B cell (primary cell): ENCODE results near the gene DPEP2NB. TPM values are rescaled to one million over a fixed set of nuclear protein-coding genes. Genes with fewer than 3 reads are reported as not detected.
A peak's percentile ranks its signal among the peaks of the same experiment; 100 is the strongest.

Source experiments
- ATAC-seq: fragments of 200-7000 bp; cut with Tn5 transposase; one replicate; pipeline ENCODE4 v1.10.0; 2021; ENCODE audit warnings: low read depth, mild to moderate bottlenecking, moderate number of reproducible peaks, moderate library complexity
- CTCF ChIA-PET: fragments of 350-600 bp; sonication (Branson Sonifier 250); formaldehyde crosslinking; loops from one replicate; lab custom pipeline; 2021; ENCODE audit warnings: antibody characterized with exemption, inconsistent platforms; lab: Charles Lee
- POLR2A ChIA-PET: fragments of 350-600 bp; sonication (Branson Sonifier 250); formaldehyde crosslinking; loops from one replicate; lab custom pipeline; 2021; ENCODE audit warnings: antibody characterized with exemption; lab: Charles Lee
- DNase-seq: peaks from one replicate; pipeline ENCODE4 v3.0.0; 2013
- H2AFZ ChIP-seq: 2 replicates; pipeline ENCODE4 v1.6.1; 2012; ENCODE audit warnings: mild to moderate bottlenecking, low read depth, low read length; ENCODE audit not compliant: insufficient read depth, poor library complexity, severe bottlenecking
- H3K27ac ChIP-seq, 2 donors: 1 replicate in 1 of 2; 2 replicates in 1 of 2; pipeline ENCODE4 v1.5.1; 2012 to 2013; ENCODE audit warnings: low read length in 2 of 2, mild to moderate bottlenecking in 2 of 2, moderate library complexity in 1 of 2
- H3K27me3 ChIP-seq, 4 experiments: fragments of 200-600 bp in 1 of 4; sonication (generic) in 1 of 4; replicated peaks in 1 of 4; 1 replicate in 2 of 4; 2 replicates in 2 of 4; pipeline versions ENCODE4 v1.6.1 to v1.7.0; 2013 to 2016; ENCODE audit warnings: low read length in 3 of 4, mild to moderate bottlenecking in 2 of 4, mixed read lengths in 1 of 4, moderate library complexity in 1 of 4; ENCODE audit not compliant: insufficient read depth in 4 of 4, control insufficient read depth in 3 of 4; ENCODE audit errors: control extremely low read depth in 1 of 4
- H3K36me3 ChIP-seq, 2 experiments: replicated peaks in 1 of 2; 1 replicate in 1 of 2; 2 replicates in 1 of 2; pipeline versions ENCODE4 v1.6.1 to v1.7.1; 2013; ENCODE audit warnings: low read length in 1 of 2; ENCODE audit not compliant: insufficient read depth in 2 of 2, control insufficient read depth in 1 of 2; ENCODE audit errors: control extremely low read depth in 1 of 2, extremely low read depth in 1 of 2
- H3K4me1 ChIP-seq, 2 donors: fragments of 200-600 bp in 1 of 2; sonication (generic) in 1 of 2; 1 replicate in 1 of 2; 2 replicates in 1 of 2; pipeline versions ENCODE4 v1.5.1 to v1.6.1; 2013 to 2017; ENCODE audit warnings: low read length in 2 of 2; ENCODE audit not compliant: control insufficient read depth in 2 of 2, insufficient read depth in 2 of 2
- H3K4me2 ChIP-seq: replicated peaks from 2 replicates; pipeline ENCODE3; 2012; ENCODE audit warnings: mild to moderate bottlenecking, low read depth, low read length; ENCODE audit not compliant: poor library complexity, severe bottlenecking
- H3K4me3 ChIP-seq, 5 experiments: fragments of 200-600 bp in 1 of 5; sonication (generic) in 1 of 5; 1 replicate in 3 of 5; 2 replicates in 2 of 5; pipeline versions ENCODE4 v1.5.1 to v1.7.0; 2011 to 2016; ENCODE audit warnings: low read length in 4 of 5, mild to moderate bottlenecking in 4 of 5, low read depth in 2 of 5, control low read depth in 1 of 5, moderate library complexity in 1 of 5; ENCODE audit not compliant: insufficient read depth in 1 of 5; ENCODE audit errors: control extremely low read depth in 1 of 5, extremely low read depth in 1 of 5
- H3K79me2 ChIP-seq: fragments of 200-600 bp; sonication (generic); one replicate; pipeline ENCODE4 v1.6.0; 2016; ENCODE audit warnings: low read length; ENCODE audit not compliant: control insufficient read depth, insufficient read depth
- H3K9ac ChIP-seq: fragments of 200-600 bp; sonication (generic); 2 replicates; pipeline ENCODE4 v1.6.1; 2017; ENCODE audit warnings: mild to moderate bottlenecking, low read length, moderate library complexity
- H3K9me3 ChIP-seq, 3 donors: one replicate each; pipeline versions ENCODE4 v1.6.1 to v1.7.1; 2013; ENCODE audit warnings: low read length in 2 of 3; ENCODE audit not compliant: control insufficient read depth in 2 of 3, insufficient read depth in 1 of 3; ENCODE audit errors: control extremely low read depth in 1 of 3
- H4K20me1 ChIP-seq: 2 replicates; pipeline ENCODE4 v1.6.0; 2012; ENCODE audit warnings: mild to moderate bottlenecking, low read length; ENCODE audit not compliant: insufficient read depth, control insufficient read depth, poor library complexity, severe bottlenecking
- H3K27ac Mint-ChIP-seq: one replicate; pipeline ENCODE4 v1.8.0; 2021; ENCODE audit warnings: mixed read lengths
- H3K27me3 Mint-ChIP-seq: one replicate; pipeline ENCODE4 v1.8.0; 2021; ENCODE audit warnings: mixed read lengths
- H3K4me1 Mint-ChIP-seq: one replicate; pipeline ENCODE4 v1.8.0; 2021; ENCODE audit warnings: mixed read lengths
- H3K4me3 Mint-ChIP-seq: one replicate; pipeline ENCODE4 v1.8.0; 2021; ENCODE audit warnings: mixed read lengths
- H3K9me3 Mint-ChIP-seq: one replicate; pipeline ENCODE4 v1.8.0; 2022; ENCODE audit warnings: mixed read lengths; ENCODE audit not compliant: insufficient read depth
- CTCF ChIP-seq: fragments of 200-600 bp; IDR thresholded peaks from one replicate; pipeline ENCODE4 v1.8.0; 2022; ENCODE audit warnings: antibody characterized with exemption, mild to moderate bottlenecking
- EZH2 ChIP-seq: IDR thresholded peaks from 2 replicates; pipeline ENCODE4 v1.6.1; 2012; ENCODE audit warnings: borderline replicate concordance, low read depth, mild to moderate bottlenecking, moderate library complexity, low read length; ENCODE audit not compliant: insufficient read depth, poor library complexity, severe bottlenecking
- WGBS: methylation state at CpG from one replicate; pipeline ENCODE4 v1.1.5; 2013; ENCODE audit warnings: missing lambda C conversion rate; ENCODE audit not compliant: insufficient coverage; 5-methylcytosine and 5-hydroxymethylcytosine counted together
- intact Hi-C: fragments of 100-400 bp; cut with micrococcal nuclease; formaldehyde crosslinking; loops from one replicate; pipeline ENCODE4 v1.10.0; 2022
- polyA plus RNA-seq: library from polyadenylated mRNA; depleted of rRNA; stranded (reverse); fragments of >200 nt; gene quantifications from 2 replicates; pipeline ENCODE4 v1.2.3, GENCODE V29; 2012
- total RNA-seq, 2 donors: library from RNA; stranded (reverse); fragments of 120-200 nt in 1 of 2; gene quantifications; 1 replicate in 1 of 2; 2 replicates in 1 of 2; pipeline versions ENCODE4 v1.2.3 to v1.2.4, GENCODE V29; 2013 to 2022

DPEP2NB gene
- total and polyA plus RNA-seq, 2 donors (not counting 1 experiment from before 2014, with no cell fraction given): not detected

- Mint-ChIP-seq H3K27me3 (no peaks in the 10 kb centered on the region), H3K4me3 (no peak overlapping the region), H3K9me3 (no peaks in the 10 kb centered on the region), H3K27ac (peak overlapping the region; percentile 18), H3K4me1 (peaks cover 11% of the 10 kb centered on the region)
- Histone ChIP-seq H3K4me3 (no peak overlapping the region), H3K27me3 (no peaks in the 10 kb centered on the region), H3K9ac (no peak overlapping the region), H3K4me2 (no peak overlapping the region), H3K36me3 (peaks cover 17 to 72% of the 10 kb centered on the region in 2 experiments), H2AFZ (no peak overlapping the region), H3K27ac (peak overlapping the region in 1 of 2 donors; percentile 11), H3K9me3 (no peaks in the 10 kb centered on the region), H3K79me2 (peaks cover 32% of the 10 kb centered on the region), H4K20me1 (peaks cover 50% of the 10 kb centered on the region), H3K4me1 (peaks cover under 1 to 12% of the 10 kb centered on the region in 2 donors)
- ChIA-PET CTCF (interaction anchor here (0.7 kb wide), 1 partner anchor 579 kb away, joined by 3 read pairs; the partner anchor contains the start of gene ATP6V0D1), POLR2A (no interaction called here)
- intact Hi-C loops: no loop called here
- ATAC-seq (no peak), DNase-seq (no peak)
- no peak for TF ChIP-seq EZH2
- no peak for TF ChIP-seq CTCF
These were observed 44.1 kb upstream of the DPEP2NB start for GRCh38 chr16:68059804-68060203.

- H3K9me3 Mint-ChIP-seq: no peaks in the 10 kb centered on the region
- Histone ChIP-seq H3K36me3 (peaks cover 30 to 82% of the 10 kb centered on the region in 2 experiments), H3K9ac (no peak overlapping the region), H3K4me1 (no peaks in the 10 kb centered on the region), H3K27ac (no peak overlapping the region), H3K27me3 (no peaks in the 10 kb centered on the region), H4K20me1 (peaks cover 77% of the 10 kb centered on the region), H3K9me3 (no peaks in the 10 kb centered on the region), H3K4me2 (no peak overlapping the region), H3K4me3 (no peak overlapping the region), H3K79me2 (peaks cover 70% of the 10 kb centered on the region), H2AFZ (no peak overlapping the region)
- no peaks in the 10 kb centered on the region for H3K27me3 Mint-ChIP-seq
- ATAC-seq: no peak
- H3K27ac Mint-ChIP-seq: no peak overlapping the region
- H3K4me3 Mint-ChIP-seq: no peak overlapping the region
- DNase-seq: no peak
- ChIA-PET CTCF (interaction anchor here (1.0 to 1.6 kb wide), 3 partner anchors 9 to 61 kb away, joined by 3 to 8 read pairs (median 4); partner anchors contain the start of gene NFATC3), POLR2A (no interaction called here)
- no peak for TF ChIP-seq EZH2
- TF ChIP-seq CTCF: no peak
- peaks cover 10% of the 10 kb centered on the region for H3K4me1 Mint-ChIP-seq
- 100% methylated on average over 2 of the region's 3 CpGs for WGBS
- intact Hi-C loops: no loop called here
These were observed 39.7 kb upstream of the DPEP2NB start for GRCh38 chr16:68055395-68055794.
